ENCODE results near the gene ERVV-1. TPM values are rescaled to one million over a fixed set of nuclear protein-coding genes. Genes with fewer than 3 reads are reported as not detected.
"Not testable (repeated sequence)": the region's sequence is repeated elsewhere in the genome, so short reads cannot be mapped to it uniquely, and the experiment has no call there.

ERVV-1 gene, protein sequence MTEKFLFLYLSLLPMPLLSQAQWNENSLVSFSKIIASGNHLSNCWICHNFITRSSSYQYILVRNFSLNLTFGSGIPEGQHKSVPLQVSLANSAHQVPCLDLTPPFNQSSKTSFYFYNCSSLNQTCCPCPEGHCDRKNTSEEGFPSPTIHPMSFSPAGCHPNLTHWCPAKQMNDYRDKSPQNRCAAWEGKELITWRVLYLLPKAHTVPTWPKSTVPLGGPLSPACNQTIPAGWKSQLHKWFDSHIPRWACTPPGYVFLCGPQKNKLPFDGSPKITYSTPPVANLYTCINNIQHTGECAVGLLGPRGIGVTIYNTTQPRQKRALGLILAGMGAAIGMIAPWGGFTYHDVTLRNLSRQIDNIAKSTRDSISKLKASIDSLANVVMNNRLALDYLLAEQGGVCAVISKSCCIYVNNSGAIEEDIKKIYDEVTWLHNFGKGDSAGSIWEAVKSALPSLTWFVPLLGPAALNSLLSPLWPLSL
- not detected for total RNA-seq
- not detected for polyA plus RNA-seq
- long read RNA-seq, donor 1, partial matches to known transcripts = 0 of 1 reads
- long read RNA-seq, donor 1, other reads (novel, unspliced or antisense) = 0 of 1 reads
- long read RNA-seq, donor 2 = 0 reads
- long read RNA-seq, donor 3 = 0 reads
- long read RNA-seq, donor 4 = 0 reads
- long read RNA-seq, donor 5 = 0 reads
- long read RNA-seq, donor 6 = 0 reads
- long read RNA-seq, donor 7 = 0 reads
- long read RNA-seq, donor 8 = 0 reads
- long read RNA-seq, donor 9 = 0 reads
- long read RNA-seq, donor 10 = 0 reads

DNA sequence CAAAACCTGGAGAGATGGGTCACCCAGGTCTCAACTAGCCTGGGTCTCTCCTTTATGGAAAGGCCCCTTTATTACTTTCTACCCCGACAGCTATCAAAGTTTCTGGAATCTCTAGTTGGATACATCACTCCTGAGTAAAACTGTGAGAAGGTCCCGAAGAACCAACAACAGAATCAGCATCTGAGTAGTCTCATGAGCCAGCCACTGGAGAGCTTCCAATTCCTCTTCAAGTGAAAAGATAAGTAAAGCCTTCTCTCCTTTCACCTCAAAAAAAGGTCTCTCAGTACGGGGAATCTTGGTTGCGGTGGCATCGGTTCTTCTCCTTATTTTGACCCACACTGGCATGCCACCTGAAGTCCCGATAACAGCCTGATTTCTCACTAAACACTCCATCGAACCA, at the start of gene ERVV-1:
Gene ERVV-1 (plus strand): TSS at position 301 of the 400 bp plus-strand sequence. CDS start 170 bp downstream, outside the sequence.
- peaks cover 0 to 65% (median 9%) of the 10 kb centered on the region in 4 donors for H3K9me3 ChIP-seq
- 90 to 95% (median 93%) methylated on average over 7 of the region's 7 CpGs for WGBS, 5 donors
- TF ChIP-seq, protein P1, sequence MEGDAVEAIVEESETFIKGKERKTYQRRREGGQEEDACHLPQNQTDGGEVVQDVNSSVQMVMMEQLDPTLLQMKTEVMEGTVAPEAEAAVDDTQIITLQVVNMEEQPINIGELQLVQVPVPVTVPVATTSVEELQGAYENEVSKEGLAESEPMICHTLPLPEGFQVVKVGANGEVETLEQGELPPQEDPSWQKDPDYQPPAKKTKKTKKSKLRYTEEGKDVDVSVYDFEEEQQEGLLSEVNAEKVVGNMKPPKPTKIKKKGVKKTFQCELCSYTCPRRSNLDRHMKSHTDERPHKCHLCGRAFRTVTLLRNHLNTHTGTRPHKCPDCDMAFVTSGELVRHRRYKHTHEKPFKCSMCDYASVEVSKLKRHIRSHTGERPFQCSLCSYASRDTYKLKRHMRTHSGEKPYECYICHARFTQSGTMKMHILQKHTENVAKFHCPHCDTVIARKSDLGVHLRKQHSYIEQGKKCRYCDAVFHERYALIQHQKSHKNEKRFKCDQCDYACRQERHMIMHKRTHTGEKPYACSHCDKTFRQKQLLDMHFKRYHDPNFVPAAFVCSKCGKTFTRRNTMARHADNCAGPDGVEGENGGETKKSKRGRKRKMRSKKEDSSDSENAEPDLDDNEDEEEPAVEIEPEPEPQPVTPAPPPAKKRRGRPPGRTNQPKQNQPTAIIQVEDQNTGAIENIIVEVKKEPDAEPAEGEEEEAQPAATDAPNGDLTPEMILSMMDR (IDR thresholded peaks at IDR 0.05) = no peak
- TF ChIP-seq POLR2A (IDR thresholded peaks at IDR 0.05) (no peak), EP300 (IDR thresholded peaks at IDR 0.05) (no peak), POLR2AphosphoS5 (IDR thresholded peaks at IDR 0.05) (no peak)
- H3K4me3 ChIP-seq = no peak within 1 kb of the TSS
- no peak within 1 kb of the TSS for H3K27ac ChIP-seq
- intact Hi-C loops (cut with DNase I; ENCODE audit: low total_unique reads) = no loop called here
- H3K27me3 ChIP-seq = peaks cover 0 to 9% (median 0%) of the 10 kb centered on the region in 3 donors
- no peaks in the 10 kb centered on the region for H3K36me3 ChIP-seq
- H3K4me1 ChIP-seq = no peaks in the 10 kb centered on the region
- DNase-seq = no peak

DNA sequence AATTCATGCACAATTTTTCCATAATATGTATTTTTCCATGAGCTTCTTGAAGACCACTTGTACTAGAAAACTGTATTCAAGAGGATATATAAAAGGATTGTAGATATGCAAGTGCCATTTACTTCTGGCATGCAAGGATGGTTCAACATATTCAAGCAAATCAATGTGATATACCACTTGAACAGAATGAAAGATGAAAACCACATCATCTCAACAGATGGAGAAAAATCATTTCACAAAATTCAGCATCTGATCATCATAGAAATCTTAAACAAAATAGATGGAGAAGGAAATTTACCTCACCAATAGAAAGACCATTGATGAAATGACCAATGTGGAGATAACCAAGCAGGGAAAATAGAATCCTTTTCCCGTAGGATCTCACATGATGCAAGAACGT, 45.9 kb upstream of the ERVV-1 start:
- H3K9me3 ChIP-seq = peaks cover 0 to 36% (median 20%) of the 10 kb centered on the region in 4 donors
- H3K4me3 ChIP-seq = no peak overlapping the region
- WGBS, 5 donors = 94 to 98% (median 97%) methylated on average over 2 of the region's 2 CpGs
- TF ChIP-seq EP300 (IDR thresholded peaks at IDR 0.05) = no peak
- no peak for TF ChIP-seq POLR2A (IDR thresholded peaks at IDR 0.05)
- TF ChIP-seq, protein P1 (IDR thresholded peaks at IDR 0.05) = no peak
- no peak for TF ChIP-seq POLR2AphosphoS5 (IDR thresholded peaks at IDR 0.05)
- H3K27me3 ChIP-seq = no peaks in the 10 kb centered on the region
- DNase-seq = no peak
- intact Hi-C loops (cut with DNase I; ENCODE audit: low total_unique reads) = no loop called here
- H3K4me1 ChIP-seq = peaks cover 0 to 9% (median 7%) of the 10 kb centered on the region in 4 donors
- no peak overlapping the region for H3K27ac ChIP-seq
- H3K36me3 ChIP-seq = peaks cover 0 to 52% (median 23%) of the 10 kb centered on the region in 4 donors

DNA sequence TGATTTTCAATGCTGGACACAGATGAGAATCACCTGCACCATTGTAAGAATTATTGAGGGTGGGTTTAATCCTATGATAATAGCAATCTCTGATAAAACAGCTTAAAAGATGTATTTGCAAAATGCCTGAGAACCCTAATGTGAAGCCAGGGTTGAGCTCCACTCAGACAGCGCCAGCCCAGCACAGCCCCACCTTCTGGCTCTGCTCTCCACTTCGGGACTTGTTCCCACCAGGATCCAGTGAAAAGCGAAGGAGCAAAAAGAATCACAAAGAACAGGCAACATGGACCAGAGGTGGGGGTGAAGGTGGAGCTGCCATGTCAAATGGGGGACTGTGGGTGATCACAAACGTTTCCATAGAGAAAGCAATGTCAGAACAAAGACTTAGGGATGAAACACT, 32.4 kb upstream of the ERVV-1 start:
- peaks cover 13 to 66% (median 37%) of the 10 kb centered on the region in 4 donors for H3K36me3 ChIP-seq
- no peak overlapping the region for H3K4me3 ChIP-seq
- peaks cover 0 to 30% (median 13%) of the 10 kb centered on the region in 4 donors for H3K9me3 ChIP-seq
- intact Hi-C loops (cut with DNase I; ENCODE audit: low total_unique reads) = no loop called here
- no peak for DNase-seq
- no peaks in the 10 kb centered on the region for H3K4me1 ChIP-seq
- H3K27me3 ChIP-seq = no peaks in the 10 kb centered on the region
- 29 to 55% (median 40%) methylated on average over 4 of the region's 4 CpGs for WGBS, 5 donors
- no peak overlapping the region for H3K27ac ChIP-seq
- TF ChIP-seq POLR2A (IDR thresholded peaks at IDR 0.05) (no peak), EP300 (IDR thresholded peaks at IDR 0.05) (no peak), POLR2AphosphoS5 (IDR thresholded peaks at IDR 0.05) (no peak)
- TF ChIP-seq, protein P1 (IDR thresholded peaks at IDR 0.05) = no peak

DNA sequence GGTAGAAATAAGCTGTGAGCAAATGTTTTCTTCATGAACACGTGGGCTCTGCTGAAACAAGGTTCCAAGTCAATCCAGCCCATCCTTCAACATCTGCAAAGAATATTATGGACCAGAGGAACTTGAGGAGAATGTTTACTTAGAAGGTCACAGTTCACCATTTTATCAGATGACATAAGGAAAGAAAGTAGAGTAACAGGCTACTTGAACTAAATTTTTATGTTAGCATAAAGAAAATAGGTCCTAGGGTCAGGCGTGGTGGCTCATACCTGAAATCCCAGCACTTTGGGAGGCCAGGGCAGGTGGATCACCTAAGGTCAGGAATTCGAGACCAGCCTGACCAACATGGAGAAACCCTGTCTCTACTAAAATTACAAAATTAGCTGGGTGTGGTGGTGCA, 30.6 kb upstream of the ERVV-1 start:
- intact Hi-C loops (cut with DNase I; ENCODE audit: low total_unique reads); H3K4me1 ChIP-seq; H3K27me3 ChIP-seq; H3K4me3 ChIP-seq; H3K27ac ChIP-seq; DNase-seq: not testable (repeated sequence)
- Histone ChIP-seq H3K36me3 (peaks cover 16 to 70% (median 51%) of the 10 kb centered on the region in 4 donors), H3K9me3 (peaks cover 0 to 38% (median 18%) of the 10 kb centered on the region in 4 donors)
- WGBS, 5 donors = 81 to 91% (median 89%) methylated on average over 3 of the region's 3 CpGs

Measured in stomach (tissue), 19 donors.